Smooth muscle cell (in vitro differentiated cells): ENCODE results near the gene ZNF526. TPM values are rescaled to one million over a fixed set of nuclear protein-coding genes. Genes with fewer than 3 reads are reported as not detected.
"Not testable (repeated sequence)": the region's sequence is repeated elsewhere in the genome, so short reads cannot be mapped to it uniquely, and the experiment has no call there.

Source experiments
- DNase-seq: peaks from one replicate; lab custom pipeline; 2025; ENCODE audit not compliant: unreplicated experiment; lab: John Stamatoyannopoulos, UW
- H2AFZ ChIP-seq: fragments of 200-600 bp; sonication (generic); 2 replicates; pipeline ENCODE4 v1.6.0; 2016; ENCODE audit warnings: antibody characterized with exemption, low read depth, mild to moderate bottlenecking
- H3F3A ChIP-seq: fragments of 200-600 bp; sonication (generic); 2 replicates; pipeline ENCODE4 v1.6.0; 2017; ENCODE audit warnings: antibody characterized with exemption, low read depth
- H3K27ac ChIP-seq: fragments of 200-600 bp; sonication (generic); 2 replicates; pipeline ENCODE4 v1.5.1; 2016; ENCODE audit warnings: low read depth, mild to moderate bottlenecking
- H3K27me3 ChIP-seq: fragments of 200-600 bp; sonication (generic); 2 replicates; pipeline ENCODE4 v1.6.1; 2016; ENCODE audit warnings: low read depth, mild to moderate bottlenecking
- H3K36me3 ChIP-seq: fragments of 200-600 bp; sonication (generic); 2 replicates; pipeline ENCODE4 v1.5.1; 2016; ENCODE audit warnings: low read depth
- H3K4me1 ChIP-seq: fragments of 200-600 bp; sonication (generic); 2 replicates; pipeline ENCODE4 v1.5.1; 2016; ENCODE audit warnings: low read depth
- H3K4me2 ChIP-seq: fragments of 200-600 bp; sonication (generic); 2 replicates; pipeline ENCODE4 v1.6.0; 2016; ENCODE audit warnings: mild to moderate bottlenecking
- H3K4me3 ChIP-seq: fragments of 200-600 bp; sonication (generic); 2 replicates; pipeline ENCODE4 v1.5.1; 2016; ENCODE audit warnings: mild to moderate bottlenecking
- H3K79me2 ChIP-seq: fragments of 200-600 bp; sonication (generic); 2 replicates; pipeline ENCODE4 v1.6.0; 2016; ENCODE audit warnings: low read depth, mild to moderate bottlenecking
- H3K9ac ChIP-seq: fragments of 200-600 bp; sonication (generic); 2 replicates; pipeline ENCODE4 v1.6.0; 2016; ENCODE audit warnings: low read depth
- H3K9me3 ChIP-seq: fragments of 200-600 bp; sonication (generic); replicated peaks from 2 replicates; pipeline ENCODE4 v1.5.1; 2016; ENCODE audit warnings: low read depth
- H4K20me1 ChIP-seq: fragments of 200-600 bp; sonication (generic); 2 replicates; pipeline ENCODE4 v1.6.0; 2016; ENCODE audit warnings: low read depth
- WGBS: methylation state at CpG from one replicate; pipeline ENCODE4 v1.1.7; 2016; ENCODE audit warnings: low lambda C conversion rate; 5-methylcytosine and 5-hydroxymethylcytosine counted together
- polyA plus RNA-seq: library from polyadenylated mRNA; unstranded; fragments of >200 nt; fragmentation: Nextera tagmentation; extraction: Ambion mirVana; gene quantifications from 2 replicates; pipeline ENCODE4 v1.2.1, GENCODE V29; 2016
- total RNA-seq: library from RNA; depleted of rRNA; stranded (reverse); fragments of >200 nt; gene quantifications from 2 replicates; pipeline ENCODE4 v1.2.3, GENCODE V29; 2014
- TF ChIP-seq, protein P1 (sequence below): fragments of 200-600 bp; sonication (generic); IDR thresholded peaks from 2 replicates; pipeline ENCODE4 v1.5.1; 2017; ENCODE audit warnings: borderline replicate concordance, mild to moderate bottlenecking, antibody characterized with exemption; ENCODE audit not compliant: insufficient read depth, poor library complexity, severe bottlenecking

ZNF526 gene
- total and polyA plus RNA-seq, 2 experiments from 2014 or later, result 5.0 to 12.1 TPM

DNA sequence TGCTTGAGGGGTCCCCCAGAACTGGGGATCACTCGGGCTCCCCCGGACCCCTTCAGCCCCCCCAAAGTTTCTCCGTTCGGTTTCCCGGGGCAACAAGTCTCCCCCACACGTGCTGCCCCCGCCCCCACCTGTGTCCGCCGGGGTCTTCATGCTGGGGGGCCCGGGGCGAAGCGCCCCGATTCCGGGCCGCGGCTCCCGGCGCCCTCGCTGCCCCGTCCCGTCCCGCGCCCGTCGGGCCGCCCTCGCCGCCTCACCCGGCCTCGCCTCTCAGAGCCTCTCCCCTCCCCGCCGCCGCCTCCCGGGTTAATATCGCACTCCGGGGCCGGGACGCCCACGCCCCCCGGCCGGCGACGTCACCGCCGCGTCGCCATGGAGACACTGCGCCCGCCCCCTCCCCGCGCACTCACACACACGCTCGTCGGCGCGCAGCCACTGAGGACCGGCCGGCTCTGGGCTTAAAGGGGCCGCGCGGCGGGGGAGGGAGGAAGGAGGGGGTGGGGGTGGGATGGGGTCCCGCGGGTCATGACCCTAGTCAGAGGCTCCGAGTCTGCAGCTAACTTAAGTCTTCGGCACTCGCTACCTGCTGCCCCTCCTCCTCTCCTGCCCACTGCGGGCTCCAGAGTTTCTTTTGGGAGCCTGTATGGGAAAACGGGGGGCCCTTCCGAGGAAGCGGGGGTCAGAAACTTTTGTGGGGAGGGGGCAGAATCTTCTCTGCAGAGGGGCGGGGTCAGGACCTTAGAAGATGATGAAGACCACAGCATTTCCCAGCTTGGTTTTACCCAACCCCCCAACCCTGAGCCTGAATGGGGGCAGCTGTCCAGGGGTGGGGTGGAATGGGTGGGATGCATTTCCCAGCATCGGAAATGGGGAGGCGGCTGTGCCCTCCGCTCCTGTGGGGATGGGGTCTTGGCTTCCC, 35.0 kb downstream of the ZNF526 start, which contains the start of gene ERF:
Gene ERF (minus strand): TSS at position 279 of the 916 bp plus-strand sequence. CDS start 129 bp downstream, at position 150.
- WGBS, result 2% methylated on average over 9 of the region's 75 CpGs
- no peaks in the 10 kb centered on the region for H3K27me3 ChIP-seq
- peaks cover 5% of the 10 kb centered on the region for H3F3A ChIP-seq
- peak within 1 kb of the TSS; percentile 100 for H3K4me2 ChIP-seq
- no peaks in the 10 kb centered on the region for H3K36me3 ChIP-seq
- H3K9me3 ChIP-seq, result no peaks in the 10 kb centered on the region
- peak within 1 kb of the TSS; percentile 97 for H2AFZ ChIP-seq
- DNase-seq, result peak; percentile 87
- peaks cover 23% of the 10 kb centered on the region for H3K4me1 ChIP-seq
- peaks cover 35% of the 10 kb centered on the region for H4K20me1 ChIP-seq
- H3K27ac ChIP-seq, result peak within 1 kb of the TSS; percentile 97
- peak within 1 kb of the TSS; percentile 98 for H3K9ac ChIP-seq
- peaks cover 48% of the 10 kb centered on the region for H3K79me2 ChIP-seq
- peak within 1 kb of the TSS; percentile 98 for H3K4me3 ChIP-seq
- TF ChIP-seq, protein P1, sequence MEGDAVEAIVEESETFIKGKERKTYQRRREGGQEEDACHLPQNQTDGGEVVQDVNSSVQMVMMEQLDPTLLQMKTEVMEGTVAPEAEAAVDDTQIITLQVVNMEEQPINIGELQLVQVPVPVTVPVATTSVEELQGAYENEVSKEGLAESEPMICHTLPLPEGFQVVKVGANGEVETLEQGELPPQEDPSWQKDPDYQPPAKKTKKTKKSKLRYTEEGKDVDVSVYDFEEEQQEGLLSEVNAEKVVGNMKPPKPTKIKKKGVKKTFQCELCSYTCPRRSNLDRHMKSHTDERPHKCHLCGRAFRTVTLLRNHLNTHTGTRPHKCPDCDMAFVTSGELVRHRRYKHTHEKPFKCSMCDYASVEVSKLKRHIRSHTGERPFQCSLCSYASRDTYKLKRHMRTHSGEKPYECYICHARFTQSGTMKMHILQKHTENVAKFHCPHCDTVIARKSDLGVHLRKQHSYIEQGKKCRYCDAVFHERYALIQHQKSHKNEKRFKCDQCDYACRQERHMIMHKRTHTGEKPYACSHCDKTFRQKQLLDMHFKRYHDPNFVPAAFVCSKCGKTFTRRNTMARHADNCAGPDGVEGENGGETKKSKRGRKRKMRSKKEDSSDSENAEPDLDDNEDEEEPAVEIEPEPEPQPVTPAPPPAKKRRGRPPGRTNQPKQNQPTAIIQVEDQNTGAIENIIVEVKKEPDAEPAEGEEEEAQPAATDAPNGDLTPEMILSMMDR, result no peak

DNA sequence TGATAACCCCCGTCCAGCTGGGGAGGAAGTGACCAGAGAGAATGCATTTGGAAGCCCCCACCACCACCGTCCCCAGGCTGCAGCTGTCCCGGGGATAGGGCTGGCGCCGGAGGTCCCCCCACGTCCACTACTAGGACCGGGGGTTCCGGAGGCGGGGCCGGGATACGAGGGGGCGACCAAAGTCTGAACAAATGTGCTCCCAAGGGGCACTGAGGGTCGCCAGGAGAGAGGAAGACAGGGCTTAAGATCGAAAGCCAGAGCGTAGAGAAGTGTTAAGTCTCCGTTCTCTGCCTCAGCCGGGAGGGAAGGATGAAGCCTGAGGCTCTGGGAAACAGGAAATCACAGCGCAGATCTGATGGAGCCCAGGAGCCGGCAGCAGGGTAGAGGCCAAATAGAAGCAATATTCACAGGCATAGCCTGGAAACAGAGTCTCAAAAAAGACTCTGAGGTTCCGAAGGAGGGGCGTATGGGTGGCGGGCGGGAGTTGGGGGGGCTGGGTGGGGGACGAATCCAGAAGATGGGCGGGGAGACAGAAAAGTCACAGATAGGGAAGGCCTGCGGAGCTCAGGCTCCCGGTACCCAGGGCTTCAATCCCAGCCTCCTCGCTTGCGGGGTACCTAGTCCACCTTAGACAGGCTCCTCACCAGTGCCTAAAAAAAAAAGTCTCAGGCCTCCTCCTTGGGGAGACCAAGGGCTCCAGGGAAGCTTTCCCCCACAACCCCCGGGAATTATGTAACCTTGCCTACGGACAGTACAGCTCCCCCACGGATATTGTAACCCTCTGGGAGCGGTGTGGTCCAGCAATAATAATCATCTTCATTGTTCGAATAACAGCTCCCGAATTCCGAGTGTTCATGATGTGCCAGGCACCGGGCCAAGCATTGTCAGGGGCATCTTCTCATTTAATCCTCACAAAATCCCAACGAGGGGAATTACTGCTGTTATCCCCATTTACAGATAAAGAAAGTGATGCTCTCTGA, 35.9 kb downstream of the ZNF526 start:
- Histone ChIP-seq H3K4me3 (peak overlapping the region; percentile 98), H2AFZ (peak overlapping the region; percentile 97), H3K4me1 (peaks cover 23% of the 10 kb centered on the region), H3K4me2 (peak overlapping the region; percentile 100), H4K20me1 (peaks cover 25% of the 10 kb centered on the region), H3K9me3 (no peaks in the 10 kb centered on the region), H3F3A (peaks cover 5% of the 10 kb centered on the region), H3K79me2 (peaks cover 39% of the 10 kb centered on the region), H3K9ac (peak overlapping the region; percentile 59), H3K27me3 (no peaks in the 10 kb centered on the region), H3K27ac (peak overlapping the region; percentile 97), H3K36me3 (no peaks in the 10 kb centered on the region)
- WGBS, result 12% methylated on average over 38 of the region's 38 CpGs
- TF ChIP-seq, protein P1, result no peak
- DNase-seq, result no peak

DNA sequence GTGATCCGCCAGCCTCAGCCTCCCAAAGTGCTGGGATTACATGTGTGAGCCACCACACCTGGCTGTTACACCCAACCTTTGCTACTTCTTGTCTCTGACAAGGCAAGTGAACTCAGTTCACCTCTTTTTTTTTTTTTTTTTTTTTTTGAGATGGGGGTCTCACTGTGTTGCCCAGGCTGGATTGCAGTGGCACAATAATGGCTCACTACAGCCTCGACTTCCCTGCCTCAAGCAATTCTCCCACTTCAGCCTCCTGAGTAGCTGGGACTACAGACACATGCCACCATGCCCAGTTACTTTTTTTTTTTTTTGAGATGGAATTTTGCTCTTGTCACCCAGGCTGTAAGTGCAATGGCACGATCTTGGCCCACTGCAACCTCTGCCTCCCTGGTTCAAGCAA, 37.7 kb downstream of the ZNF526 start:
- 93% methylated on average over 3 of the region's 3 CpGs for WGBS
- H4K20me1 ChIP-seq, DNase-seq, H3K9ac ChIP-seq, H3K9me3 ChIP-seq, H3K27me3 ChIP-seq, H3K36me3 ChIP-seq, H2AFZ ChIP-seq, H3K27ac ChIP-seq, H3K4me2 ChIP-seq, H3K4me1 ChIP-seq, H3F3A ChIP-seq, H3K4me3 ChIP-seq: not testable (repeated sequence)
- peaks cover 21% of the 10 kb centered on the region for H3K79me2 ChIP-seq

DNA sequence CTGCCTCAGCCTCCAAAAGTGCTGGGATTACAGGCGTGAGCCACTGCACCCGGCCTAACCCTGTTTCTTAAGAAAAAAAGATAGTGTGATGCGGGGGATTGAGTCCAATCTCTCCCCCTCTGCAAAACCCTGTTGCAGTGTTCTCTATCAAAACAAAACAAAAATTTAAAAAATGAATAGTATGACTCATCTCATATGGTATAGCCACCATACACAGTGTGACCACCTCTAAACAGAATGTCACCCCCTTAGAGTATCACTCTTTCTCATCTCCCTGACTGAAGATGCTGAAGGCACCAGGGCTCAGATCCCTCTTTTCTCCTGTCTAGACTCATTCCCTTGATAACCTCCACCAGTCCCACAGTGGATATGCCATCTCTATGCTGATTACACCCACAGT, 41.7 kb downstream of the ZNF526 start:
- WGBS, result 92% methylated on average over 3 of the region's 3 CpGs
- no peak overlapping the region for H2AFZ ChIP-seq

DNA sequence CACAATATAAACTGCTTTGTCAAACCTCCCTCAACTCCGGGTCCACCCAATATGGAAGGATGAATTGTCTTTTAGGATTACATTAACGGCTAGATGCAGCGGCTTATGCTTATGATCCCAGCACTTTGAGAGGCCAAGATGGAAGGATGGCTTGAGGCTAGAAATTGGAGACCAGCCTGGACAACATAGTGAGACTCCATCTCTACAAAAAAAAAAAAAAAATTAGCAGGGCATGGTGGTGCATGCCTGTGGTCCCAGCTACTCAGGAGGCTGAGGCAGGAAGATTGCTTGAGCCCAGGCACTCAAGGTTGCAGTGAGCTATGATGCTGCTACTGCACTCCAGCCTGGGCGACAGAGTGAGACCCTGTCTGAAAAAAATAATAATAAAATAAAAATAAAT, 46.0 kb downstream of the ZNF526 start:
- not testable (repeated sequence) for H3K36me3 ChIP-seq, H3F3A ChIP-seq, H3K4me2 ChIP-seq, H3K27ac ChIP-seq, H2AFZ ChIP-seq, H3K27me3 ChIP-seq, DNase-seq, H4K20me1 ChIP-seq, H3K4me3 ChIP-seq, H3K9ac ChIP-seq, H3K9me3 ChIP-seq
- WGBS, result 95% methylated on average over 4 of the region's 4 CpGs
- Histone ChIP-seq H3K79me2 (peaks cover 17% of the 10 kb centered on the region), H3K4me1 (peaks cover 18% of the 10 kb centered on the region)

More for the DNA sequence above, 41.7 kb downstream of the ZNF526 start:
- no peak overlapping the region for H3K4me3 ChIP-seq
- no peaks in the 10 kb centered on the region for H3K27me3 ChIP-seq
- H3K9ac ChIP-seq, result no peak overlapping the region
- no peaks in the 10 kb centered on the region for H3K9me3 ChIP-seq
- H3K36me3 ChIP-seq, result no peaks in the 10 kb centered on the region
- TF ChIP-seq, protein P1, result no peak
- no peaks in the 10 kb centered on the region for H3K79me2 ChIP-seq
- H3K27ac ChIP-seq, result no peak overlapping the region
- H3K4me1 ChIP-seq, result peaks cover under 1% of the 10 kb centered on the region
- DNase-seq, result no peak
- peaks cover under 1% of the 10 kb centered on the region for H3F3A ChIP-seq
- no peaks in the 10 kb centered on the region for H4K20me1 ChIP-seq
- H3K4me2 ChIP-seq, result no peak overlapping the region
